ENCODE data around the gene TMC8.

DNA sequence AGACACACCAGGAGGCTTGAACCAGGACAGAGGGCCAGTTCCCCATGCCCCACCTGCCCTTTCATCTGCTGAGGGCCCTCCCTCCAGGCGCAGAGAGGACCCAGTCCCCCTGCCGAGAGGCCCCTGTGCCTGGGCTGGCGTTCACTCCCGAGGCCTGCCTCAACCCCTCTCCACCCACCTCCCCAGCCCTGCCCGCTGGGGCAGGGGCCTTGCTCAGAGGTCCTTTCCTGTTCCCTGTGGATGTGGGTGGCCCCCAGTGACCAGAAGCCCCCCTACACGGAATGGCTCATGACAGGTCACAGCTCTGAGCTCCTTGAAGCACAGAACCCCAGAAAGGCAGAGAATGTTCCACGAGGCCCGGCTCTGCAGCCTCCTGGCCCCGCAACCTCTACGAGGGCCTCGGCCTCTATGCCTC lies 8.8 kb upstream of the TMC8 start:
- TF ChIP-seq POLR2A (IDR thresholded peaks at IDR 0.05; ENCODE audit: low read length) (no peak), KDM1A (IDR thresholded peaks at IDR 0.05; ENCODE audit: low read depth) (no peak), MAZ (IDR thresholded peaks at IDR 0.05; ENCODE audit: borderline replicate concordance, low read depth, low read length) (no peak), RAD21 (conservative IDR thresholded peaks at IDR 0.05 in 1 of 2, IDR thresholded peaks at IDR 0.05 in 1 of 2) (no peak), RFX5 (IDR thresholded peaks at IDR 0.05) (no peak), HDAC2 (IDR thresholded peaks at IDR 0.05) (no peak), CHD2 (IDR thresholded peaks at IDR 0.05; ENCODE audit: low read length, partially characterized antibody) (no peak), MAX (IDR thresholded peaks at IDR 0.05) (no peak), ZFP36 (IDR thresholded peaks at IDR 0.05; ENCODE audit: borderline replicate concordance, partially characterized antibody) (no peak), EP300 (IDR thresholded peaks at IDR 0.05) (no peak)
- TF ChIP-seq, protein P1, sequence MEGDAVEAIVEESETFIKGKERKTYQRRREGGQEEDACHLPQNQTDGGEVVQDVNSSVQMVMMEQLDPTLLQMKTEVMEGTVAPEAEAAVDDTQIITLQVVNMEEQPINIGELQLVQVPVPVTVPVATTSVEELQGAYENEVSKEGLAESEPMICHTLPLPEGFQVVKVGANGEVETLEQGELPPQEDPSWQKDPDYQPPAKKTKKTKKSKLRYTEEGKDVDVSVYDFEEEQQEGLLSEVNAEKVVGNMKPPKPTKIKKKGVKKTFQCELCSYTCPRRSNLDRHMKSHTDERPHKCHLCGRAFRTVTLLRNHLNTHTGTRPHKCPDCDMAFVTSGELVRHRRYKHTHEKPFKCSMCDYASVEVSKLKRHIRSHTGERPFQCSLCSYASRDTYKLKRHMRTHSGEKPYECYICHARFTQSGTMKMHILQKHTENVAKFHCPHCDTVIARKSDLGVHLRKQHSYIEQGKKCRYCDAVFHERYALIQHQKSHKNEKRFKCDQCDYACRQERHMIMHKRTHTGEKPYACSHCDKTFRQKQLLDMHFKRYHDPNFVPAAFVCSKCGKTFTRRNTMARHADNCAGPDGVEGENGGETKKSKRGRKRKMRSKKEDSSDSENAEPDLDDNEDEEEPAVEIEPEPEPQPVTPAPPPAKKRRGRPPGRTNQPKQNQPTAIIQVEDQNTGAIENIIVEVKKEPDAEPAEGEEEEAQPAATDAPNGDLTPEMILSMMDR (IDR thresholded peaks at IDR 0.05), result no peak
